PFSK-1 (cell line): ENCODE data around the gene CDC123.

Source experiments
- FOXP2 ChIP-seq: optimal IDR thresholded peaks from 2 replicates; pipeline ENCODE3; 2011; ENCODE audit warnings: borderline replicate concordance, control low read depth, inconsistent platforms; ENCODE audit not compliant: insufficient read depth; ENCODE audit errors: extremely low read length, extremely low read depth
- POLR2AphosphoS5 ChIP-seq: IDR thresholded peaks from 2 replicates; pipeline ENCODE4 v1.6.1; 2012; ENCODE audit warnings: low read depth, mild to moderate bottlenecking, control low read depth, low read length, moderate library complexity
- REST ChIP-seq, 2 experiments: IDR thresholded peaks; 2 replicates each; pipeline versions ENCODE4 v1.6.1 to v1.8.0; 2011 to 2012; ENCODE audit warnings: low read depth in 2 of 2, low read length in 2 of 2, control low read depth in 1 of 2, inconsistent platforms in 1 of 2, mild to moderate bottlenecking in 1 of 2, moderate library complexity in 1 of 2; ENCODE audit not compliant: insufficient read depth in 1 of 2
- SIN3A ChIP-seq: IDR thresholded peaks from 2 replicates; pipeline ENCODE4 v1.6.1; 2012; ENCODE audit warnings: mild to moderate bottlenecking, low read length, moderate library complexity, borderline replicate concordance; ENCODE audit not compliant: insufficient read depth
- TAF1 ChIP-seq: IDR thresholded peaks from 2 replicates; pipeline ENCODE4 v1.6.1; 2012; ENCODE audit warnings: low read length, control low read depth, borderline replicate concordance; ENCODE audit not compliant: insufficient read depth

CDC123 gene

GRCh38 chr10:12196531-12197211 is 683 bp downstream of the CDC123 start:
- TF ChIP-seq TAF1 = no peak
- no peak for TF ChIP-seq SIN3A
- TF ChIP-seq POLR2AphosphoS5 = no peak
- no peak for TF ChIP-seq REST (IDR thresholded peaks at IDR 0.05; ENCODE audit: insufficient read depth in 1 of 2, low read depth in 2 of 2, low read length in 2 of 2)
- no peak for TF ChIP-seq FOXP2

GRCh38 chr10:12198156-12198555 is 2.2 kb downstream of the CDC123 start:
- no peak for TF ChIP-seq REST (IDR thresholded peaks at IDR 0.05; ENCODE audit: insufficient read depth in 1 of 2, low read depth in 2 of 2, low read length in 2 of 2)
- no peak for TF ChIP-seq FOXP2
- no peak for TF ChIP-seq POLR2AphosphoS5
- no peak for TF ChIP-seq SIN3A
- no peak for TF ChIP-seq TAF1

- TF ChIP-seq TAF1 = no peak
- no peak for TF ChIP-seq POLR2AphosphoS5
- no peak for TF ChIP-seq FOXP2
- no peak for TF ChIP-seq REST (IDR thresholded peaks at IDR 0.05; ENCODE audit: insufficient read depth in 1 of 2, low read depth in 2 of 2, low read length in 2 of 2)
- no peak for TF ChIP-seq SIN3A
These were observed 4.9 kb downstream of the CDC123 start for GRCh38 chr10:12200850-12201249.

- TF ChIP-seq SIN3A = no peak
- TF ChIP-seq TAF1 = no peak
- no peak for TF ChIP-seq POLR2AphosphoS5
- no peak for TF ChIP-seq FOXP2
- TF ChIP-seq REST (IDR thresholded peaks at IDR 0.05; ENCODE audit: insufficient read depth in 1 of 2, low read depth in 2 of 2, low read length in 2 of 2) = no peak
These were observed 5.6 kb downstream of the CDC123 start for GRCh38 chr10:12201543-12201942.
